Articular chondrocyte of knee joint (primary cell): Measurements from ENCODE around the gene POLG. TPM values are rescaled to one million over a fixed set of nuclear protein-coding genes. Genes with fewer than 3 reads are reported as not detected.

Source experiments
- small RNA-seq: library from RNA; depleted of rRNA; stranded (forward); fragments of <200 nt; gene quantifications from one replicate; pipeline ENCODE3, GENCODE V24; 2012
- total RNA-seq: library from RNA; depleted of rRNA; stranded (reverse); fragments of >200 nt; gene quantifications from 2 replicates; pipeline ENCODE4 v1.2.3, GENCODE V29; 2012

POLG gene
- 26.6 and 36.8 TPM in 2 replicates for total RNA-seq

GRCh38 chr15:89334510-89335297 is at the start of gene POLG:
Gene POLG (minus strand): TSS chr15:89334824. CDS start chr15:89333754, 1,070 bp downstream.

Small RNAs within 50 kb of the gene (small RNA-seq; reads per million reads assigned to genes)
- not detected for gene MIR6766

Other genes starting within 250 kb of the POLG start
- gene ABHD2, start 246.4 kb downstream of the POLG start, total RNA-seq: 124 and 169 TPM in 2 replicates
- not detected in 2 replicates for gene RLBP1, start 113.2 kb downstream of the POLG start, total RNA-seq
- 11.9 and 21.0 TPM in 2 replicates for gene FANCI, start 90.8 kb downstream of the POLG start, total RNA-seq
- not detected in 2 replicates for gene RHCG, start 161.8 kb upstream of the POLG start, total RNA-seq
- gene TICRR, start 240.6 kb upstream of the POLG start, total RNA-seq: 2.4 and 2.9 TPM in 2 replicates